GM18505 (cell line): Measurements from ENCODE around the gene ZNF740.

ENCODE experiments used
- ATAC-seq: cut with Tn5 transposase; IDR thresholded peaks from one replicate; pipeline ENCODE4 v1.9.1; 2021; ENCODE audit not compliant: unreplicated experiment
- POLR2A ChIP-seq: IDR thresholded peaks from 4 replicates; pipeline ENCODE4 v1.6.1; 2011; ENCODE audit warnings: borderline replicate concordance; ENCODE audit not compliant: insufficient read depth, insufficient read length; ENCODE audit errors: extremely low read depth

ZNF740 gene

GRCh38 chr12:53225635-53226424 lies 45.3 kb downstream of the ZNF740 start:
- no peak for ATAC-seq
- TF ChIP-seq POLR2A = no peak

GRCh38 chr12:53226815-53227214 lies 46.3 kb downstream of the ZNF740 start:
- ATAC-seq = no peak
- no peak for TF ChIP-seq POLR2A

- ATAC-seq = no peak
- TF ChIP-seq POLR2A = no peak
These were observed 46.8 kb downstream of the ZNF740 start for GRCh38 chr12:53227341-53227740.

- no peak for ATAC-seq
These were observed 47.3 kb downstream of the ZNF740 start for GRCh38 chr12:53227836-53228235.

GRCh38 chr12:53229454-53229853 lies 48.9 kb downstream of the ZNF740 start:
- ATAC-seq = no peak
- no peak for TF ChIP-seq POLR2A

More at GRCh38 chr12:53227836-53228235, 47.3 kb downstream of the ZNF740 start:
- no peak for TF ChIP-seq POLR2A

- ATAC-seq = no peak
- no peak for TF ChIP-seq POLR2A
These were observed 49.8 kb downstream of the ZNF740 start for GRCh38 chr12:53230108-53230845.

GRCh38 chr12:53231671-53231920 lies 51.1 kb downstream of the ZNF740 start:
- ATAC-seq = no peak

GRCh38 chr12:53231921-53232645 lies 51.6 kb downstream of the ZNF740 start, which contains the start of gene RARG:
RARG (minus strand) TSS chr12:53232209; CDS start chr12:53227545, 4,664 bp downstream.
- no peak for TF ChIP-seq POLR2A
- no peak for ATAC-seq

More at GRCh38 chr12:53231671-53231920, 51.1 kb downstream of the ZNF740 start:
- no peak for TF ChIP-seq POLR2A

GRCh38 chr12:53232646-53233461 lies 52.3 kb downstream of the ZNF740 start:
- no peak for TF ChIP-seq POLR2A
- ATAC-seq = no peak

GRCh38 chr12:53233671-53234121 lies 53.2 kb downstream of the ZNF740 start:
- no peak for TF ChIP-seq POLR2A
- ATAC-seq = no peak

- no peak for ATAC-seq
These were observed 53.9 kb downstream of the ZNF740 start for GRCh38 chr12:53234271-53234914.

GRCh38 chr12:53235164-53235563 lies 54.6 kb downstream of the ZNF740 start:
- no peak for ATAC-seq
- TF ChIP-seq POLR2A = no peak

More at GRCh38 chr12:53234271-53234914, 53.9 kb downstream of the ZNF740 start:
- no peak for TF ChIP-seq POLR2A
